GM06990 (cell line): Measurements from ENCODE around the gene AGAP1.

Experiments used
- DNase-seq: peaks from one replicate; pipeline ENCODE4 v3.0.0-alpha.2; 2011; ENCODE audit not compliant: insufficient read length; ENCODE audit errors: extremely low read depth
- H3K27me3 ChIP-seq: replicated peaks from 2 replicates; pipeline ENCODE4 v1.6.0; 2011; ENCODE audit warnings: low read length; ENCODE audit not compliant: control insufficient read depth, insufficient read depth
- H3K36me3 ChIP-seq: 2 replicates; pipeline ENCODE4 v1.5.1; 2011; ENCODE audit warnings: low read length; ENCODE audit not compliant: control insufficient read depth, insufficient read depth
- H3K4me3 ChIP-seq: replicated peaks from 2 replicates; pipeline ENCODE4 v1.5.1; 2011; ENCODE audit warnings: low read depth, mild to moderate bottlenecking, control low read depth, low read length
- TF ChIP-seq, protein P1 (sequence below): IDR thresholded peaks from 2 replicates; pipeline ENCODE4 v1.5.1; 2011; ENCODE audit warnings: low read length, control low read depth, mild to moderate bottlenecking, inconsistent platforms; ENCODE audit not compliant: insufficient read depth, poor library complexity, severe bottlenecking

The AGAP1 gene

DNA sequence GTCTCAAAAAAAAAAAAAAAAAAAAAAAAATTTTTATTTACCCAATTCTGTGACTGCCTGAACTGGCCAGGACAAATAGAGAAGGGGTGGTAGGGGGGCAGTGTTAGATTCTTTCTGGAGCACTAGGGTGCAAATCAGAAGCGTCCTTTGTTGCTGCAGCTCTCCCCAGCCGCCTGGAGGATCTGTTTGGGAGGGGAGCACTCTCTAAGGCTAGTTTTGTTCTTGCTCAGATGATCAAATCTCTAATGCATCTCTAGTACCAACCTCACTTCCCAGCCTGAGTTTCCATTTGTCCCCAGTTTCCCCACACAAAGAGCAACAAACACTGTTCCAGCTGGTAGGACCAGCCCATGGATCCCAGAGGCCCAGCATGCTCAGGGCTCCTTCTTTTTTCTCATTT is 591.4 kb downstream of the AGAP1 start:
- DNase-seq = no peak

DNA sequence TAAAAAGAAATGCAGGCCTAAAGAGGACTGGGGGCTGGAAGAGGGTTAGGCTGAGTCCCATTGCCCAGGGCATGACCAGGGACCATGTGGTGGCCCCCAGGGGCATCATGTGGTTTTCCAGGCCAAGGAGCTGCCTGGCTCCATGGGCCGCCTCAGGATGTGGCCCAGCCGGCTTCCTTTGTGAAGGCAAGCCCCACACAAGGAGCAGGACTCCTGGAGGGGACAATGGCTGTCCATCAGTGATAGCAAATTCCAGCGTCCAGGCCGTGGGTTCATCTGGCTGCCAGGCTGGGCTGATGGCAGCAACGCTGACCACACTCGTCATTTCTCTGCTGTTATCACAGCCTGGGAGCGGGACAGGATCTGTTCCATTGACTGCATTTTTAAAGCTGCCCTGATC is 591.8 kb downstream of the AGAP1 start:
- Histone ChIP-seq H3K4me3 (no peak overlapping the region), H3K36me3 (no peaks in the 10 kb centered on the region), H3K27me3 (no peaks in the 10 kb centered on the region; the same call in 1 of the 2 replicates)
- DNase-seq = no peak
- TF ChIP-seq, protein P1, sequence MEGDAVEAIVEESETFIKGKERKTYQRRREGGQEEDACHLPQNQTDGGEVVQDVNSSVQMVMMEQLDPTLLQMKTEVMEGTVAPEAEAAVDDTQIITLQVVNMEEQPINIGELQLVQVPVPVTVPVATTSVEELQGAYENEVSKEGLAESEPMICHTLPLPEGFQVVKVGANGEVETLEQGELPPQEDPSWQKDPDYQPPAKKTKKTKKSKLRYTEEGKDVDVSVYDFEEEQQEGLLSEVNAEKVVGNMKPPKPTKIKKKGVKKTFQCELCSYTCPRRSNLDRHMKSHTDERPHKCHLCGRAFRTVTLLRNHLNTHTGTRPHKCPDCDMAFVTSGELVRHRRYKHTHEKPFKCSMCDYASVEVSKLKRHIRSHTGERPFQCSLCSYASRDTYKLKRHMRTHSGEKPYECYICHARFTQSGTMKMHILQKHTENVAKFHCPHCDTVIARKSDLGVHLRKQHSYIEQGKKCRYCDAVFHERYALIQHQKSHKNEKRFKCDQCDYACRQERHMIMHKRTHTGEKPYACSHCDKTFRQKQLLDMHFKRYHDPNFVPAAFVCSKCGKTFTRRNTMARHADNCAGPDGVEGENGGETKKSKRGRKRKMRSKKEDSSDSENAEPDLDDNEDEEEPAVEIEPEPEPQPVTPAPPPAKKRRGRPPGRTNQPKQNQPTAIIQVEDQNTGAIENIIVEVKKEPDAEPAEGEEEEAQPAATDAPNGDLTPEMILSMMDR = no peak

More for the DNA sequence above, 591.4 kb downstream of the AGAP1 start:
- no peaks in the 10 kb centered on the region for H3K36me3 ChIP-seq
- no peak overlapping the region for H3K4me3 ChIP-seq
- H3K27me3 ChIP-seq = no peaks in the 10 kb centered on the region; the same call in 1 of the 2 replicates
- TF ChIP-seq, protein P1 = no peak

- no peaks in the 10 kb centered on the region; the same call in 1 of the 2 replicates for H3K27me3 ChIP-seq
- no peaks in the 10 kb centered on the region for H3K36me3 ChIP-seq
- TF ChIP-seq, protein P1 = no peak
- no peak for DNase-seq
- no peak overlapping the region for H3K4me3 ChIP-seq
These were observed 592.6 kb downstream of the AGAP1 start for GRCh38 chr2:236086403-236086970.

DNA sequence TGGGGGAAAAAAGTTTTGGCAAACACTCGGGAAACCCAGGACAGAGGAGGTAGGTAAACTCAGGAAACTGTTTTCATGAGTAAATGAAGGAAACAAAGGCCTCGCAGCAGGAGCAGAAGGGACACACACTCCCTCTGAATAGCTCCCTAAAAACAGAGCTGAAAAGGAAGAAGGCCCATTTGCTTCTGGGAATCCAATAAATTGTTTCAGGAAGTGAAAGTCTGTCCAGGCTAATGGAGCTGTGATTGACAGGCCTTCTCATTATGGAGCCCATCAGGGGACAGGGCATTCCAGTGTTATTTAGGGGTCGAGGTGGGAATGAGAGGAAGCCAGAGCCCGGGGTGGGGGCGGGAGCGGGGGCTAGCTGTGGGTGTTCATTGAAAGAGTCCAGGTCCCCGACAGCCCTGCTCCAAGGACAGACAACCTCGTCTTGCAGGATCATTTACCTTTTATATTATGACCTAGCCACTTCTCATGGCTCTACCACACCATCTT is 593.2 kb downstream of the AGAP1 start:
- no peaks in the 10 kb centered on the region for H3K36me3 ChIP-seq
- H3K4me3 ChIP-seq = no peak overlapping the region
- TF ChIP-seq, protein P1 = no peak
- H3K27me3 ChIP-seq = no peaks in the 10 kb centered on the region; the same call in 1 of the 2 replicates
- no peak for DNase-seq

DNA sequence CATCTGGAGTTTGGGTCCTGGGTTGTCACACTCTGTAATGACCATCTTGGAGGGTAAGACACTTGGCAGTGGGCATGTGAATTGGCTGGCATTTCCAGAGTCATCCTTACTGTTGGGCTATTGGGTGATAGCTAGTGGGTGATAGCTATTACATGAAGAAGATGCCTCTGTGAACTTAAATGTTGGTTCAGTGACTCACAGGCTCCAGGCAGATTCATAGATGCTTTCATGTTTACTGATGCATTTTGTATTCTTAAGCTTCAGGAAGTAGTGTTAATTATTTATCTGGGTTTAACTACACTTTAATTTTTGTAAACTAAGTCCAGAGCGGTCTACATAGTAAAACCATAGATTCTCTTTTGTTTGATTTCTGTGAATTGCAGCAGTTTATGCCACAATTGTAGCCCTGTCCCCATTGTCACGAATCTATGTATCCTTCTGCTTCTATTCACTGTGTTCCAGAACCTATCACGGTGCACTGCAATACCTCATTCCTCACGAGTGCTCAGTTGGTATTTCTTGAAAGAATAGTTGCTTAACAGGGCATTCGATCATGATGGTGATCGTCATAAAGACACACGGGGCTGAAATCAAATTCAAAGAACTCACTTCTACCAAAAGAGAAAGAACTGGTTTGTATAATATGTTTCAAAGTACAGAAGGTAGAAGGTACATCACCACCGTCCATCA is 594.7 kb downstream of the AGAP1 start:
- DNase-seq = no peak
- TF ChIP-seq, protein P1 = no peak
- H3K36me3 ChIP-seq = no peaks in the 10 kb centered on the region
- no peak overlapping the region for H3K4me3 ChIP-seq
- H3K27me3 ChIP-seq = no peaks in the 10 kb centered on the region; the same call in 1 of the 2 replicates
